Activated CD8-positive, alpha-beta memory T cell treated with anti-CD3 and anti-CD28 coated beads, Interleukin-2, amount 50 U/mL, for 48 hours (primary cell): ENCODE measurements around the gene MPC2.
"Not testable (repeated sequence)": the region's sequence is repeated elsewhere in the genome, so short reads cannot be mapped to it uniquely, and the experiment has no call there.

Experiments used
- DNase-seq: peaks from one replicate; pipeline ENCODE4 v3.0.0-alpha.2; 2020

MPC2 gene

GRCh38 chr1:167904652-167905130 is 32.2 kb downstream of the MPC2 start:
- DNase-seq, result no peak

GRCh38 chr1:167900907-167901306 is 36.0 kb downstream of the MPC2 start:
- DNase-seq, result no peak

GRCh38 chr1:167899253-167899681 is 37.6 kb downstream of the MPC2 start:
- no peak for DNase-seq

GRCh38 chr1:167898578-167899222 is 38.2 kb downstream of the MPC2 start:
- DNase-seq, result no peak

GRCh38 chr1:167893798-167894197 is 43.1 kb downstream of the MPC2 start:
- no peak for DNase-seq

GRCh38 chr1:167890400-167890799 is 46.5 kb downstream of the MPC2 start:
- no peak for DNase-seq

GRCh38 chr1:167887187-167887586 is 49.7 kb downstream of the MPC2 start:
- DNase-seq, result not testable (repeated sequence)

GRCh38 chr1:167882376-167882775 is 54.5 kb downstream of the MPC2 start:
- no peak for DNase-seq

- DNase-seq, result no peak
Measured at GRCh38 chr1:167881786-167882185, 55.1 kb downstream of the MPC2 start.

GRCh38 chr1:167881069-167881468 is 55.8 kb downstream of the MPC2 start:
- DNase-seq, result no peak

GRCh38 chr1:167880580-167881021 is 56.3 kb downstream of the MPC2 start:
- no peak for DNase-seq

- no peak for DNase-seq
Measured at GRCh38 chr1:167879508-167879907, 57.4 kb downstream of the MPC2 start.

- DNase-seq, result no peak
Measured at GRCh38 chr1:167878372-167879160, 58.3 kb downstream of the MPC2 start.

GRCh38 chr1:167876597-167877175 is 60.2 kb downstream of the MPC2 start:
- DNase-seq, result no peak

GRCh38 chr1:167871331-167871730 is 65.5 kb downstream of the MPC2 start:
- DNase-seq, result no peak

GRCh38 chr1:167869157-167870001 is 67.5 kb downstream of the MPC2 start:
- DNase-seq, result not testable (repeated sequence)

GRCh38 chr1:167866739-167867414 is 70.0 kb downstream of the MPC2 start:
- not testable (repeated sequence) for DNase-seq
